SK-N-SH (cell line): ENCODE results near the gene POPDC3.

Source experiments
- CHD2 ChIP-seq: fragments of 150-350 bp; IDR thresholded peaks from 2 replicates; pipeline ENCODE4 v1.6.1; 2018; ENCODE audit warnings: low read length; ENCODE audit not compliant: partially characterized antibody
- EP300 ChIP-seq, 2 experiments: IDR thresholded peaks; 2 replicates each; pipeline versions ENCODE4 v1.4.0 to v1.6.1; 2012; ENCODE audit warnings: borderline replicate concordance in 1 of 2, low read depth in 1 of 2, low read length in 1 of 2
- EZH2phosphoT487 ChIP-seq: fragments of 200-600 bp; sonication (generic); IDR thresholded peaks from 2 replicates; pipeline ENCODE4 v1.6.1; 2017; ENCODE audit warnings: low read depth, mixed run types, mild to moderate bottlenecking, antibody characterized with exemption, moderate library complexity, borderline replicate concordance
- FOXJ3 ChIP-seq: sonication (generic); formaldehyde crosslinking; IDR thresholded peaks from 2 replicates; pipeline ENCODE4 v1.5.1; 2020; ENCODE audit warnings: mild to moderate bottlenecking, missing genetic modification reagents
- JUND ChIP-seq: IDR thresholded peaks from 2 replicates; pipeline ENCODE4 v1.4.0; 2012
- NFIC ChIP-seq: IDR thresholded peaks from 2 replicates; pipeline ENCODE4 v1.4.0; 2012; ENCODE audit warnings: borderline replicate concordance
- POLR2AphosphoS5 ChIP-seq: IDR thresholded peaks from 2 replicates; pipeline ENCODE4 v1.6.1; 2012; ENCODE audit warnings: low read depth, low read length
- RAD21 ChIP-seq: IDR thresholded peaks from 2 replicates; pipeline ENCODE4 v1.6.1; 2012; ENCODE audit warnings: mild to moderate bottlenecking, low read length
- RCOR1 ChIP-seq: fragments of 150-350 bp; IDR thresholded peaks from 2 replicates; pipeline ENCODE4 v1.6.1; 2017; ENCODE audit warnings: antibody characterized with exemption, low read length
- RXRA ChIP-seq: IDR thresholded peaks from 2 replicates; pipeline ENCODE4 v1.4.0; 2012; ENCODE audit warnings: low read depth, mild to moderate bottlenecking, borderline replicate concordance
- TCF12 ChIP-seq: IDR thresholded peaks from 2 replicates; pipeline ENCODE4 v1.4.0; 2012
- TF ChIP-seq, protein P1 (sequence below): fragments of 200-600 bp; sonication (generic); IDR thresholded peaks from 2 replicates; pipeline ENCODE4 v1.6.1; 2017; ENCODE audit warnings: antibody characterized with exemption, mild to moderate bottlenecking, moderate library complexity

GRCh38 chr6:105122717-105123116 lies 57.1 kb downstream of the POPDC3 start:
- TF ChIP-seq TCF12 = no peak
- TF ChIP-seq RXRA = no peak
- TF ChIP-seq, protein P1, sequence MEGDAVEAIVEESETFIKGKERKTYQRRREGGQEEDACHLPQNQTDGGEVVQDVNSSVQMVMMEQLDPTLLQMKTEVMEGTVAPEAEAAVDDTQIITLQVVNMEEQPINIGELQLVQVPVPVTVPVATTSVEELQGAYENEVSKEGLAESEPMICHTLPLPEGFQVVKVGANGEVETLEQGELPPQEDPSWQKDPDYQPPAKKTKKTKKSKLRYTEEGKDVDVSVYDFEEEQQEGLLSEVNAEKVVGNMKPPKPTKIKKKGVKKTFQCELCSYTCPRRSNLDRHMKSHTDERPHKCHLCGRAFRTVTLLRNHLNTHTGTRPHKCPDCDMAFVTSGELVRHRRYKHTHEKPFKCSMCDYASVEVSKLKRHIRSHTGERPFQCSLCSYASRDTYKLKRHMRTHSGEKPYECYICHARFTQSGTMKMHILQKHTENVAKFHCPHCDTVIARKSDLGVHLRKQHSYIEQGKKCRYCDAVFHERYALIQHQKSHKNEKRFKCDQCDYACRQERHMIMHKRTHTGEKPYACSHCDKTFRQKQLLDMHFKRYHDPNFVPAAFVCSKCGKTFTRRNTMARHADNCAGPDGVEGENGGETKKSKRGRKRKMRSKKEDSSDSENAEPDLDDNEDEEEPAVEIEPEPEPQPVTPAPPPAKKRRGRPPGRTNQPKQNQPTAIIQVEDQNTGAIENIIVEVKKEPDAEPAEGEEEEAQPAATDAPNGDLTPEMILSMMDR = no peak
- no peak for TF ChIP-seq FOXJ3 (CRISPR knock-in tag)
- no peak for TF ChIP-seq POLR2AphosphoS5
- no peak for TF ChIP-seq RAD21
- no peak for TF ChIP-seq EZH2phosphoT487
- TF ChIP-seq EP300 (IDR thresholded peaks at IDR 0.05; ENCODE audit: borderline replicate concordance in 1 of 2, low read depth in 1 of 2, low read length in 1 of 2) = no peak
- no peak for TF ChIP-seq RCOR1
- no peak for TF ChIP-seq CHD2
- no peak for TF ChIP-seq NFIC
- no peak for TF ChIP-seq JUND
